HEK293 (cell line): ENCODE measurements around the gene CADM1.

Experiments
- CTCF ChIA-PET: fragments of 350-600 bp; formaldehyde crosslinking; extraction: SDS; loops from one replicate; lab custom pipeline; 2021; ENCODE audit warnings: antibody characterized with exemption; lab: Yijun Ruan, JAX
- POLR2A ChIA-PET: fragments of 300-600 bp; formaldehyde crosslinking; extraction: SDS; loops from one replicate; lab custom pipeline; 2020; ENCODE audit warnings: antibody characterized with exemption, inconsistent platforms; lab: Yijun Ruan, JAX
- H3K27ac ChIP-seq: fragments of 200-500 bp; sonication (Bioruptor generic); 2 replicates; pipeline ENCODE4 v1.5.1; 2014; ENCODE audit warnings: low read depth, low read length, control low read depth, inconsistent platforms; ENCODE audit errors: extremely low read depth
- H3K36me3 ChIP-seq, 2 experiments: fragments of 200-500 bp in 1 of 2; sonication (Bioruptor generic) in 1 of 2; 1 replicate in 1 of 2; 2 replicates in 1 of 2; pipeline ENCODE4 v1.5.1; 2014 to 2017; ENCODE audit warnings: inconsistent platforms in 2 of 2, low read length in 2 of 2; ENCODE audit not compliant: control insufficient read depth in 2 of 2, insufficient read depth in 1 of 2
- H3K4me1 ChIP-seq: fragments of 200-500 bp; sonication (Bioruptor generic); 2 replicates; pipeline ENCODE4 v1.5.1; 2014; ENCODE audit warnings: mild to moderate bottlenecking, low read length, inconsistent platforms; ENCODE audit not compliant: control insufficient read depth, insufficient read depth
- H3K4me3 ChIP-seq: 2 replicates; pipeline ENCODE4 v1.5.1; 2011; ENCODE audit warnings: low read depth, mild to moderate bottlenecking, control low read depth, low read length, moderate library complexity
- H3K9me3 ChIP-seq: fragments of 200-500 bp; sonication (Bioruptor generic); 2 replicates; pipeline ENCODE4 v1.5.1; 2014; ENCODE audit warnings: low read depth, low read length, inconsistent platforms; ENCODE audit not compliant: control insufficient read depth, insufficient read depth
- GLI4 ChIP-seq: fragments of 450-650 bp; formaldehyde crosslinking; IDR thresholded peaks from 2 replicates; pipeline ENCODE4 v1.5.1; 2016; ENCODE audit warnings: missing biosample characterization, missing genetic modification characterization
- INSM2 ChIP-seq: fragments of 450-650 bp; formaldehyde crosslinking; IDR thresholded peaks from 2 replicates; pipeline ENCODE4 v1.5.1; 2016; ENCODE audit warnings: missing biosample characterization, missing genetic modification characterization
- MYNN ChIP-seq: fragments of 450-650 bp; formaldehyde crosslinking; IDR thresholded peaks from 2 replicates; pipeline ENCODE4 v1.5.1; 2016; ENCODE audit warnings: missing biosample characterization, missing genetic modification characterization, borderline replicate concordance
- OSR2 ChIP-seq: fragments of 450-650 bp; formaldehyde crosslinking; IDR thresholded peaks from 2 replicates; pipeline ENCODE4 v1.5.1; 2016; ENCODE audit warnings: missing biosample characterization, missing genetic modification characterization
- SETDB1 ChIP-seq: IDR thresholded peaks from one replicate; pipeline ENCODE4 v1.6.1; 2017; ENCODE audit warnings: mild to moderate bottlenecking, low read length, moderate library complexity, mixed read lengths; ENCODE audit not compliant: insufficient read length
- ZNF169 ChIP-seq: fragments of 450-650 bp; formaldehyde crosslinking; IDR thresholded peaks from 2 replicates; pipeline ENCODE4 v1.5.1; 2016; ENCODE audit warnings: missing biosample characterization, missing genetic modification characterization
- ZNF184 ChIP-seq: fragments of 450-650 bp; IDR thresholded peaks from 2 replicates; pipeline ENCODE4 v1.5.1; 2018; ENCODE audit warnings: missing biosample characterization, mild to moderate bottlenecking, missing genetic modification characterization
- ZNF19 ChIP-seq: fragments of 450-650 bp; formaldehyde crosslinking; IDR thresholded peaks from 2 replicates; pipeline ENCODE4; 2016; ENCODE audit warnings: missing biosample characterization, missing genetic modification characterization, low read depth
- ZNF211 ChIP-seq: fragments of 450-650 bp; formaldehyde crosslinking; IDR thresholded peaks from 2 replicates; pipeline ENCODE4 v1.5.1; 2016; ENCODE audit warnings: low read depth, missing biosample characterization, missing genetic modification characterization
- ZNF302 ChIP-seq: fragments of 450-650 bp; formaldehyde crosslinking; IDR thresholded peaks from 2 replicates; pipeline ENCODE4 v1.5.1; 2016; ENCODE audit warnings: missing biosample characterization, missing genetic modification characterization, low read depth
- ZNF341 ChIP-seq: fragments of 450-650 bp; formaldehyde crosslinking; IDR thresholded peaks from 2 replicates; pipeline ENCODE4; 2016; ENCODE audit warnings: low read depth, missing biosample characterization, missing genetic modification characterization
- ZNF366 ChIP-seq: fragments of 450-650 bp; formaldehyde crosslinking; conservative IDR thresholded peaks from 2 replicates; pipeline ENCODE4 v1.5.1; 2016; ENCODE audit warnings: missing biosample characterization, missing genetic modification characterization
- ZNF426 ChIP-seq: fragments of 450-650 bp; formaldehyde crosslinking; IDR thresholded peaks from 2 replicates; pipeline ENCODE4 v1.5.1; 2017; ENCODE audit warnings: missing biosample characterization, missing genetic modification characterization, mild to moderate bottlenecking, inconsistent platforms, moderate library complexity
- ZNF48 ChIP-seq: fragments of 450-650 bp; formaldehyde crosslinking; IDR thresholded peaks from 2 replicates; pipeline ENCODE4 v1.5.1; 2016; ENCODE audit warnings: missing biosample characterization, missing genetic modification characterization
- ZNF558 ChIP-seq: fragments of 450-650 bp; formaldehyde crosslinking; IDR thresholded peaks from 2 replicates; pipeline ENCODE4 v1.5.1; 2016; ENCODE audit warnings: missing biosample characterization, missing genetic modification characterization
- ZNF624 ChIP-seq: fragments of 450-650 bp; formaldehyde crosslinking; IDR thresholded peaks from 2 replicates; pipeline ENCODE4 v1.5.1; 2017; ENCODE audit warnings: missing biosample characterization, missing genetic modification characterization
- ZNF658 ChIP-seq: fragments of 450-650 bp; formaldehyde crosslinking; IDR thresholded peaks from 2 replicates; pipeline ENCODE4; 2016; ENCODE audit warnings: missing biosample characterization, missing genetic modification characterization
- ZNF768 ChIP-seq: fragments of 450-650 bp; formaldehyde crosslinking; IDR thresholded peaks from 2 replicates; pipeline ENCODE4 v1.5.1; 2018; ENCODE audit warnings: missing biosample characterization, mild to moderate bottlenecking, missing genetic modification characterization
- ZSCAN18 ChIP-seq: fragments of 450-650 bp; formaldehyde crosslinking; IDR thresholded peaks from 2 replicates; pipeline ENCODE4 v1.5.1; 2016; ENCODE audit warnings: missing biosample characterization, missing genetic modification characterization
- TF ChIP-seq, protein P1 (sequence below): fragments of 450-650 bp; formaldehyde crosslinking; IDR thresholded peaks from 2 replicates; pipeline ENCODE4 v1.5.1; 2016; ENCODE audit warnings: missing biosample characterization, missing genetic modification characterization
- TF ChIP-seq, protein P2 (sequence below): fragments of 450-650 bp; formaldehyde crosslinking; IDR thresholded peaks from 2 replicates; pipeline ENCODE4 v1.5.1; 2017; ENCODE audit warnings: missing biosample characterization, missing genetic modification characterization
- TF ChIP-seq, protein P3 (sequence below): fragments of 450-650 bp; formaldehyde crosslinking; IDR thresholded peaks from 2 replicates; pipeline ENCODE4 v1.5.1; 2016; ENCODE audit warnings: missing biosample characterization, missing genetic modification characterization, borderline replicate concordance

CADM1 gene

GRCh38 chr11:115446214-115446613, 58.0 kb downstream of the CADM1 start:
- peaks cover 0 to 16% of the 10 kb centered on the region in 2 experiments; a peak in 1 of 3 replicates for H3K36me3 ChIP-seq
- H3K4me1 ChIP-seq = no peaks in the 10 kb centered on the region
- ChIA-PET POLR2A (no interaction called here), CTCF (interaction anchor here (0.6 kb wide), 2 partner anchors 92 to 177 kb away, joined by 3 read pairs; no protein-coding TSS in a partner anchor)
- H3K27ac ChIP-seq = no peak overlapping the region
- H3K4me3 ChIP-seq = no peak overlapping the region
- H3K9me3 ChIP-seq = no peaks in the 10 kb centered on the region
- TF ChIP-seq ZNF48 (tag by site-specific recombination) = no peak
- TF ChIP-seq, protein P1, sequence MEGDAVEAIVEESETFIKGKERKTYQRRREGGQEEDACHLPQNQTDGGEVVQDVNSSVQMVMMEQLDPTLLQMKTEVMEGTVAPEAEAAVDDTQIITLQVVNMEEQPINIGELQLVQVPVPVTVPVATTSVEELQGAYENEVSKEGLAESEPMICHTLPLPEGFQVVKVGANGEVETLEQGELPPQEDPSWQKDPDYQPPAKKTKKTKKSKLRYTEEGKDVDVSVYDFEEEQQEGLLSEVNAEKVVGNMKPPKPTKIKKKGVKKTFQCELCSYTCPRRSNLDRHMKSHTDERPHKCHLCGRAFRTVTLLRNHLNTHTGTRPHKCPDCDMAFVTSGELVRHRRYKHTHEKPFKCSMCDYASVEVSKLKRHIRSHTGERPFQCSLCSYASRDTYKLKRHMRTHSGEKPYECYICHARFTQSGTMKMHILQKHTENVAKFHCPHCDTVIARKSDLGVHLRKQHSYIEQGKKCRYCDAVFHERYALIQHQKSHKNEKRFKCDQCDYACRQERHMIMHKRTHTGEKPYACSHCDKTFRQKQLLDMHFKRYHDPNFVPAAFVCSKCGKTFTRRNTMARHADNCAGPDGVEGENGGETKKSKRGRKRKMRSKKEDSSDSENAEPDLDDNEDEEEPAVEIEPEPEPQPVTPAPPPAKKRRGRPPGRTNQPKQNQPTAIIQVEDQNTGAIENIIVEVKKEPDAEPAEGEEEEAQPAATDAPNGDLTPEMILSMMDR = no peak
- TF ChIP-seq MYNN = no peak
- TF ChIP-seq ZNF341 (tag by site-specific recombination) = no peak
- TF ChIP-seq, protein P2, sequence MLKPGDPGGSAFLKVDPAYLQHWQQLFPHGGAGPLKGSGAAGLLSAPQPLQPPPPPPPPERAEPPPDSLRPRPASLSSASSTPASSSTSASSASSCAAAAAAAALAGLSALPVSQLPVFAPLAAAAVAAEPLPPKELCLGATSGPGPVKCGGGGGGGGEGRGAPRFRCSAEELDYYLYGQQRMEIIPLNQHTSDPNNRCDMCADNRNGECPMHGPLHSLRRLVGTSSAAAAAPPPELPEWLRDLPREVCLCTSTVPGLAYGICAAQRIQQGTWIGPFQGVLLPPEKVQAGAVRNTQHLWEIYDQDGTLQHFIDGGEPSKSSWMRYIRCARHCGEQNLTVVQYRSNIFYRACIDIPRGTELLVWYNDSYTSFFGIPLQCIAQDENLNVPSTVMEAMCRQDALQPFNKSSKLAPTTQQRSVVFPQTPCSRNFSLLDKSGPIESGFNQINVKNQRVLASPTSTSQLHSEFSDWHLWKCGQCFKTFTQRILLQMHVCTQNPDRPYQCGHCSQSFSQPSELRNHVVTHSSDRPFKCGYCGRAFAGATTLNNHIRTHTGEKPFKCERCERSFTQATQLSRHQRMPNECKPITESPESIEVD = no peak

- Histone ChIP-seq H3K36me3 (peaks cover 0 to 16% of the 10 kb centered on the region in 2 experiments; a peak in 1 of 3 replicates), H3K27ac (no peak overlapping the region), H3K4me3 (no peak overlapping the region), H3K9me3 (no peaks in the 10 kb centered on the region), H3K4me1 (no peaks in the 10 kb centered on the region)
- ChIA-PET POLR2A (no interaction called here), CTCF (interaction anchor here (0.5 to 0.8 kb wide), 4 partner anchors 16 to 1761 kb away, joined by 3 to 5 read pairs (median 4); no protein-coding TSS in a partner anchor)
- TF ChIP-seq INSM2 (tag by site-specific recombination) (no peak), ZNF211 (no peak), SETDB1 (no peak), ZNF19 (no peak), OSR2 (tag by site-specific recombination) (no peak), ZNF302 (tag by site-specific recombination) (no peak), GLI4 (tag by site-specific recombination) (no peak)
- TF ChIP-seq, protein P3, sequence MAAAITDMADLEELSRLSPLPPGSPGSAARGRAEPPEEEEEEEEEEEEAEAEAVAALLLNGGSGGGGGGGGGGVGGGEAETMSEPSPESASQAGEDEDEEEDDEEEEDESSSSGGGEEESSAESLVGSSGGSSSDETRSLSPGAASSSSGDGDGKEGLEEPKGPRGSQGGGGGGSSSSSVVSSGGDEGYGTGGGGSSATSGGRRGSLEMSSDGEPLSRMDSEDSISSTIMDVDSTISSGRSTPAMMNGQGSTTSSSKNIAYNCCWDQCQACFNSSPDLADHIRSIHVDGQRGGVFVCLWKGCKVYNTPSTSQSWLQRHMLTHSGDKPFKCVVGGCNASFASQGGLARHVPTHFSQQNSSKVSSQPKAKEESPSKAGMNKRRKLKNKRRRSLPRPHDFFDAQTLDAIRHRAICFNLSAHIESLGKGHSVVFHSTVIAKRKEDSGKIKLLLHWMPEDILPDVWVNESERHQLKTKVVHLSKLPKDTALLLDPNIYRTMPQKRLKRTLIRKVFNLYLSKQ (tag by site-specific recombination) = no peak
Measured at GRCh38 chr11:115444542-115444941, 59.7 kb downstream of the CADM1 start.

- Histone ChIP-seq H3K4me3 (no peak overlapping the region), H3K4me1 (no peaks in the 10 kb centered on the region), H3K36me3 (peaks cover 0 to 5% of the 10 kb centered on the region in 2 experiments; a peak in 1 of 3 replicates), H3K9me3 (no peaks in the 10 kb centered on the region), H3K27ac (no peak overlapping the region)
- ChIA-PET POLR2A (no interaction called here), CTCF (interaction anchor here (0.6 to 0.7 kb wide), 2 partner anchors 30 to 134 kb away, joined by 3 to 4 read pairs; no protein-coding TSS in a partner anchor)
- TF ChIP-seq ZNF426 (tag by site-specific recombination) = no peak
- no peak for TF ChIP-seq ZNF558 (tag by site-specific recombination)
- no peak for TF ChIP-seq ZNF366 (tag by site-specific recombination)
- TF ChIP-seq ZNF768 (tag by site-specific recombination) = no peak
- no peak for TF ChIP-seq ZSCAN18
- no peak for TF ChIP-seq ZNF624 (tag by site-specific recombination)
- TF ChIP-seq, protein P2 = no peak
- no peak for TF ChIP-seq ZNF169 (tag by site-specific recombination)
- no peak for TF ChIP-seq ZNF658 (tag by site-specific recombination)
- no peak for TF ChIP-seq ZNF184 (tag by site-specific recombination)
Measured at GRCh38 chr11:115439969-115440540, 64.2 kb downstream of the CADM1 start.
